Amygdala (tissue), 56 donors: Measurements from ENCODE around the gene WWOX.

Source experiments
- DNase-seq, 56 donors: peaks; one replicate each; lab custom pipeline; 2025; lab: John Stamatoyannopoulos, UW

WWOX gene

DNA sequence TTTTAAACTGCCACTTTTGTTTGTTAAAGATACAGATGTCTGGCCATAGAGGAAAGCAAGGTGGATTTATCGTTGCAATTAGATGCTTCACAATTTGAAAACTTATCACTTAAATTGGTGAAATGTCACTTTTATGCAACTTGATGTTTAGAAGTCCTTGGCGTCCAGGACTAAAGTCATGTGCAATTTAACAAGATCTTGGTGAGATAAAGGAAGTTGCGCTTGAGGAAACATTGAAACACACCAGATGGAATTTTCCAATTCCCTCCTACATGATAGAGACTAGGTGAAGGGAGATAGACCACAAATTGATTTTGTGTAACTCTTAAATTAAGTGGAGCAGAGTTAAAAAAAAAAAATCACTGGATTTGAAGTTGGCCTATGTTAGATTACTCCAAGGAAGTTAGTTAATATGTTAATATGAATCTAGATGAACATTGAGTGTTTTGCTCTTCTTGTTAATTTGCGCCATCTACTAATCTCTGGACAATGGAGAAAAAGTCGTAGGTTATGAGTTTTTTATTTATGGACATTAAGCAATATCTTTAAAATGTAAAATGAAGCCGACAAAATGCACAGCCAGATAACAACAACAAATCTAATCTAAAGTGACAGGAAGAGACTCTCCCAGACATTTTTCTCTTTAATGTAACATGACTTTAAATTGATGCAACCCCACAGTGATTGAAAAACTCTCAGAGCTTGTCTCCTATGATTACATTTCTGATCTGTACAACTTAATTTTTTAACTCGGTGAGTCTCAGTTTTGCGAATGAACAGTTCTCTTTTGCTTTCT lies 119.6 kb downstream of the WWOX start:
- no peak for DNase-seq

- no peak for DNase-seq
Observed at GRCh38 chr16:78220571-78220970, 121.1 kb downstream of the WWOX start.

GRCh38 chr16:78221892-78222291 lies 122.4 kb downstream of the WWOX start:
- DNase-seq: peak in 3 of 56 donors; percentile 4 to 17 (median 13)

- DNase-seq: no peak
Observed at GRCh38 chr16:78224342-78224741, 124.9 kb downstream of the WWOX start.

DNA sequence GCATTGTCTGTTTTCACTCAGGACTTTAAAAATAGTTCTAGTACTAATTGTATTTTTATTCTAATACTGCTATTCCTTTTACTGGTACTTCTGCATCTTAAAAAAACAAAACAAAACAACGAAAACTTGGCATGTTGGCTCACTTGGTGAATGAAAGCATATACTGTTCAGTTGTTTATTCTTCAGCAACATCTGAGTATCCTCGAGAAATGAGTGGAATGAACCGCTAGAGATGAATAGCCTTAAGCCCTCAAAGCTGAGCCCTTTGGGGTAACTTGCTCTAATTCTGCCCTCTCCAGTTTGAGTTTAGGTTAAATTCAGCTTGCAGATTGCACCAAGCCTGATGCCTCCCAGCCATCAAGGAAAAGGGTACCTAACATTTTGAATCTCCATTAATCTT lies 126.5 kb downstream of the WWOX start:
- DNase-seq: no peak

DNA sequence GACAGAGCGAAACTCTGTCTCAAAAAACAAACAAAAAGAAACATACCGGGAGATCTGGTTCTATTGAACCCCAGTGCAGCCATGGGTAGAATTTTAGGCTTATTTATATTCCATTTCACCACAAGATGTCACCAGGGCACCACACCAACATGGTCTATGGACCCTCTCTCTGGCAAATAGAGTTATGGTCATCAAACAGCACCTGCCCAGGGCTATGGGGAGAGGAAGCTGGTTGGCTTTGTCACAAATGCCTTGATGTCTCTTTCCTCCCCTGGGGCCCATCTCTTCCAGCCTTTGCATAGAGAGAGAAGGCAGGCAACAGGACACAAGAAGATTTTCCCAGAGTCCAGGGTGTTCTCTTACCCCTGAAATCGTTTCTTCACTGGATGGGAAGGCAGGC lies 128.4 kb downstream of the WWOX start:
- no peak for DNase-seq

DNA sequence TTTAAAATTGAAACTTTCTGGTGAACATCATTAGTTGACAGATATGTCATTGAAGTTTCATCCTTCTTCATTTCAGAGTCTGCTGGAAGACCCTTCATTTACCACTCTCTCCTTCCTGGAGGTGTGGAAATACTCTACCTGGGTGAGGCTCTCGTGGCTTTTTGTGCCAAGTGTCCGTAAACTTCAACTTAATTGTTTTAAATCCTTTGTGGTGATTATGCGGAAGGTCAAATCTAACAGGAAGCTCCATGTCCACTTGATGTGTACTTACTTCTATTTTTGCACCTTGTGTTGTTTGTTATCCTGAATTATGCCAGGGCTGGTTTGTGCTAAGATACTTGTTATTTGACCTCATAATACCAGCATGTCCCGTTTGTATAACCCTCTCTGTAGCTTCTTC lies 129.2 kb downstream of the WWOX start:
- no peak for DNase-seq

DNA sequence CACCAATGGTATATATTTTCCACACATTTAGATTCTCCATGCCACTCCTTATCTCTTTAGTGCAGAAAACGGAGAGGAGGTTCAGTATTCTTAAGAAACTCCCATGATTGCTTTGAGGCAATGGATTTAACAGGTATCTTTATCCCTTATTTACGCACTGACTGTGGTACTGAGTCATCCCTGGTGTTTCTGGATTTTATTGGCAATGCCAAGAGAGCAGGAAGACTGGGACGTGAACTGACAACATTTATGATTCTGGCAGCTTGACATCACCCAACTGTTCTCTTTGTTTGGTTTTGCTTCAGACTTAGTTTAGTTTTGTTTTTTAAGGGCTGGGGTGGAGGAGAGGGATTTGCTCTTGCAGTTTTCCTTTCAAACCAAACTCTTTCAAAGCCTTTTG lies 131.4 kb downstream of the WWOX start:
- no peak for DNase-seq

GRCh38 chr16:78235168-78235800 lies 135.8 kb downstream of the WWOX start:
- peak in 51 of 56 donors; percentile 5 to 83 (median 50) for DNase-seq

DNA sequence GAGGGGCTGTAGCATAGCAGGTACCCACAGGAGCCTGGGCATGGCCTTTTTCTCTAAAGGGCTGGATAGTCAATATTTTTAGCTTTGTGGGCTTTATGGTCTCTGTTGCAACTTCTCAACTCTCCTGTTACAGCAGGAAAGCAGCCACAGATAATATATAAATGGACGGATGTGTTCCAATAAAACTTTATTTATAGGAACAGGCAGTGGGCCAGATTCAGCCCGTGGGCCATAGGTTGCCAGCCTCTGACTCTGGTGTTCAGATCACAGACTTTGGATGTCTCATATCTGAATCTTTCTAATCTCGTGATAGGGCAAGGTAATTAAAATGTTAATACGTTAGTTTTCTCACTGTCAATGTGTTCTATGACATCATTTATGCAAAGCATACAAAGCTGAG lies 136.4 kb downstream of the WWOX start:
- no peak for DNase-seq

DNA sequence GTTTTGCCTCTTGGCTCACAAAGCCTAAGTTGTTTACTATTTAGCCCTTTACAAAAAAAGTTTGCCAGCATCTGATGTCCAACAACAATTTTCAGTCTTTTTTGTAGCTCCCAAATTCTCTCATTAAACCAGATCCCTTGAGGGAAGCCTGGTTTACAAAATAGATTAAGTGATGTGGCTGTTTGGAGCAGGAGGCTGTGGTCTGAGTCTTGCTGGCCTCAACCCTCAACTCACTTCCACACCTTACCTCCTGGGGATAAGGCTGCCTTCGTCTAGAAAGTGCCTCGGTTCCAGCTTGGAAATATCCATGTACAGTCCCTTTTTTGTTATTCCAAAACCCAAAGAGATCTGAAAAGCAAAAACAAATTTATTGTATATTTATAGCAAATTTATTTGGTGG lies 138.4 kb downstream of the WWOX start:
- DNase-seq: no peak

GRCh38 chr16:78240459-78241222 lies 141.2 kb downstream of the WWOX start:
- DNase-seq: no peak

- no peak for DNase-seq
Observed at GRCh38 chr16:78242239-78242630, 142.8 kb downstream of the WWOX start.

DNA sequence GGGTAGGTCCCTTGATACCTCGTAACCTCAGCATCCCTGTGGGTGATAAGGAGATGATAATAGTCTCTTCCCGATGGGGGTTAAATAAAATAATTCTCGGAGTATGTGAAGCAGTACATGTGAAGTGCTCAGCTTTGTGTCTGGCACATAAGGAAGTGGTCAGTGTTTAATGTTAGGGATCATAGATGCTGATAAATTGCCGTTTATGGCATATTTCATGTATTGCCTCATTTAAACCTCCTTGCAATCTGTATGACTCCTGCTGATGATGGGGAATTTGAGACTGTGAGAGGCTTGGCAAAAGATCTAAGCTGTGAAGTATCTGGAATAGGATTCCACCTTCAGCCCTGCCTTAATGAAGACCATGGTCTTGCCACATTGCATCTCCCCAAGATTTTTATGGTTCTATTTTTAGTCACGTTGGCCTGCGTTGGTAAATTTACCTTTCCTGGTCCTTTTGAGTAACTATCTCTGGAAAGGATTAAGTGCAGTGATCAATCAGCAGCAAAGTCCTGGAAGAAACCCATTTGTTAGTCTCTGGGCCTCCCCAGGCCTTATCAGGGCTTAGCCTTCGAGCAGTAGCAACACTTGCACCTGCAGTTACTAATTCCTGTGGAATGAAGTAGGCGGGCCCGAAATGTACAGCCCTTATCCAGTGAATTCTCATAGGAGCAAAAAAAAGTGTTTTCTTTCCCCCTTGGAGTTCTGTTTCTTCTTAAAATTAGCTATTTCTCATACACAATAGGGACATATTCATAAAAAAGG lies 144.9 kb downstream of the WWOX start:
- DNase-seq: no peak

- DNase-seq: no peak
Observed at GRCh38 chr16:78246559-78246958, 147.1 kb downstream of the WWOX start.

- DNase-seq: no peak
Observed at GRCh38 chr16:78249056-78249455, 149.6 kb downstream of the WWOX start.

GRCh38 chr16:78249832-78250231 lies 150.4 kb downstream of the WWOX start:
- no peak for DNase-seq

DNA sequence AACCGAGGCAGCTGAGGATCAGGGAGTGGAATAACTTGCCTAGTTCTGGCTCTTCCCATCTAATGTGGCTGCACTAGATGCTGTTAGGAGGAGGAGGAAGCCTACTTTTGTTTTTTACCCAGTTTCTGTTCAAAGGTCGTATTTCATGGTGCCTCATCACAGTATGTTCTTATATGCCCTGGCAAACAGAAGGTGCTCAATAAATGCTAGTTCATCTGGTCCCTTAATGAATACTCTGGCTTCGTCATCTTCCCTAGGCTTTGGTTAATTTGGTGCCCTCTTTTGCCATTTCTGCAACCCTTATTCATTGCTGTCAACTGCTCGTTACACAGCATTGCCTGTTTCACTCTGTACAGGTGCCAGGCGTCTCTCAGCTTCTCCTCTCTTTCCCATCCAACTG lies 151.7 kb downstream of the WWOX start:
- no peak for DNase-seq

GRCh38 chr16:78252757-78253156 lies 153.3 kb downstream of the WWOX start:
- no peak for DNase-seq

GRCh38 chr16:78254841-78255240 lies 155.4 kb downstream of the WWOX start:
- DNase-seq: no peak
